Mesenchymal stem cell (in vitro differentiated cells and primary cell): ENCODE data around the gene SYT8.
A peak's percentile ranks its signal among the peaks of the same experiment; 100 is the strongest.

Experiments used
- DNase-seq: peaks from one replicate; pipeline ENCODE4 v3.0.0-alpha.2; 2013
- H2AFZ ChIP-seq: one replicate; pipeline ENCODE4 v1.6.1; 2013; ENCODE audit warnings: low read depth, mild to moderate bottlenecking, control low read depth, inconsistent platforms, low read length, moderate library complexity
- H2AK5ac ChIP-seq: 2 replicates; pipeline ENCODE4 v1.6.1; 2013; ENCODE audit warnings: low read length, moderate library complexity, mild to moderate bottlenecking, inconsistent platforms; ENCODE audit not compliant: severe bottlenecking
- H2BK120ac ChIP-seq: one replicate; pipeline ENCODE4 v1.6.1; 2013; ENCODE audit warnings: low read depth, mild to moderate bottlenecking, inconsistent platforms, low read length, moderate library complexity
- H2BK12ac ChIP-seq, 2 experiments: one replicate each; pipeline ENCODE4 v1.6.1; 2013; ENCODE audit warnings: inconsistent platforms in 2 of 2, low read length in 2 of 2, mild to moderate bottlenecking in 2 of 2, moderate library complexity in 2 of 2, control low read depth in 1 of 2
- H2BK15ac ChIP-seq: one replicate; pipeline ENCODE4 v1.6.1; 2013; ENCODE audit warnings: mild to moderate bottlenecking, low read depth, inconsistent platforms; ENCODE audit not compliant: poor library complexity, severe bottlenecking
- H2BK5ac ChIP-seq: 2 replicates; pipeline ENCODE4 v1.6.1; 2013; ENCODE audit warnings: low read depth, mild to moderate bottlenecking, low read length, control low read depth, inconsistent platforms; ENCODE audit not compliant: poor library complexity, severe bottlenecking
- H3K14ac ChIP-seq, 2 experiments: one replicate each; pipeline ENCODE4 v1.6.1; 2013; ENCODE audit warnings: inconsistent platforms in 2 of 2, low read length in 2 of 2, control low read depth in 1 of 2, mild to moderate bottlenecking in 1 of 2, moderate library complexity in 1 of 2
- H3K18ac ChIP-seq, 2 experiments: one replicate each; pipeline ENCODE4 v1.6.1; 2013; ENCODE audit warnings: inconsistent platforms in 2 of 2, low read length in 2 of 2, control low read depth in 1 of 2, low read depth in 1 of 2, mild to moderate bottlenecking in 1 of 2
- H3K23ac ChIP-seq, 2 experiments: one replicate each; pipeline ENCODE4 v1.6.1; 2013; ENCODE audit warnings: inconsistent platforms in 2 of 2, low read length in 2 of 2, mild to moderate bottlenecking in 2 of 2, moderate library complexity in 2 of 2, control low read depth in 1 of 2
- H3K27ac ChIP-seq: 2 replicates; pipeline ENCODE4 v1.5.1; 2013; ENCODE audit warnings: mild to moderate bottlenecking, moderate library complexity, low read length, control low read depth, inconsistent platforms; ENCODE audit not compliant: poor library complexity, severe bottlenecking
- H3K27me3 ChIP-seq, 2 experiments: 2 replicates each; pipeline versions ENCODE4 v1.6.1 to v1.7.0; 2013; ENCODE audit warnings: low read length in 2 of 2, mild to moderate bottlenecking in 2 of 2, moderate library complexity in 2 of 2, control low read depth in 1 of 2, inconsistent platforms in 1 of 2; ENCODE audit not compliant: control insufficient read depth in 1 of 2, insufficient read depth in 1 of 2
- H3K36me3 ChIP-seq, 2 experiments: 2 replicates each; pipeline versions ENCODE4 v1.6.1 to v1.7.0; 2013; ENCODE audit warnings: low read length in 2 of 2, control low read depth in 1 of 2, inconsistent platforms in 1 of 2, low read depth in 1 of 2, mild to moderate bottlenecking in 1 of 2; ENCODE audit not compliant: insufficient read depth in 2 of 2, control insufficient read depth in 1 of 2
- H3K4ac ChIP-seq, 2 experiments: one replicate each; pipeline ENCODE4 v1.6.1; 2013; ENCODE audit warnings: inconsistent platforms in 2 of 2, low read length in 2 of 2, mild to moderate bottlenecking in 2 of 2, moderate library complexity in 2 of 2, control low read depth in 1 of 2, low read depth in 1 of 2
- H3K4me1 ChIP-seq: 2 replicates; pipeline ENCODE4 v1.6.1; 2013; ENCODE audit warnings: low read depth, low read length, control low read depth; ENCODE audit not compliant: control insufficient read depth, insufficient read depth
- H3K4me2 ChIP-seq: 2 replicates; pipeline ENCODE4 v1.6.1; 2013; ENCODE audit warnings: low read length, mild to moderate bottlenecking, inconsistent platforms; ENCODE audit not compliant: poor library complexity, severe bottlenecking
- H3K4me3 ChIP-seq, 2 experiments: 2 replicates each; pipeline versions ENCODE4 v1.5.1 to v1.7.0; 2013; ENCODE audit warnings: low read length in 2 of 2, mild to moderate bottlenecking in 2 of 2, control low read depth in 1 of 2, low read depth in 1 of 2; ENCODE audit not compliant: insufficient read depth in 1 of 2
- H3K79me1 ChIP-seq: replicated peaks from 2 replicates; pipeline ENCODE4 v1.6.1; 2013; ENCODE audit warnings: mild to moderate bottlenecking, control low read depth, low read length, inconsistent platforms; ENCODE audit not compliant: poor library complexity, severe bottlenecking
- H3K9ac ChIP-seq: 2 replicates; pipeline ENCODE4 v1.7.0; 2013; ENCODE audit warnings: mild to moderate bottlenecking, low read length, moderate library complexity
- H3K9me3 ChIP-seq: 2 replicates; pipeline ENCODE4 v1.7.0; 2013; ENCODE audit warnings: mild to moderate bottlenecking, low read length; ENCODE audit not compliant: control insufficient read depth
- H4K8ac ChIP-seq: one replicate; pipeline ENCODE4 v1.6.1; 2013; ENCODE audit warnings: inconsistent platforms, mild to moderate bottlenecking, low read length, moderate library complexity
- H4K91ac ChIP-seq: one replicate; pipeline ENCODE4 v1.6.1; 2013; ENCODE audit warnings: mild to moderate bottlenecking, low read length, inconsistent platforms
- WGBS: methylation state at CpG from one replicate; pipeline ENCODE4 v1.1.7; 2013; ENCODE audit warnings: mixed read lengths; 5-methylcytosine and 5-hydroxymethylcytosine counted together

SYT8 gene

DNA sequence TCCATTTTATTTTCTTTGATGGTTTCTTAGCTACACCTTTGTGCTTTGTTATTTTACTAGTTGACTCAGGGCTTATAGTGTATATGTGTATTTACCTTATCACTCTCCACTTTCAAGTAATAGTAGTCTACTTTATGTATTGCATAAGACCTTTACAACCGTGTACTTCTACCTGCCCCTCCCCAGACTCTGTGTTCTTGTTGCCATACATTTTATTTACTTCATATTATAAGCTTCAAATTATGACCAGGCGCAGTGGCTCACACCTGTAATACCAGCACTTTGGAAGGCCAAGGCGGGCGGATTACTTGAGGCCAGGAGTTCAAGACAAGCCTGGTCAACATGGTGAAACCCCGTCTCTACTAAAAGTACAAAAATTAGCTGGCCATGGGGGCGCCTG lies 42.9 kb upstream of the SYT8 start:
- H3K9ac ChIP-seq, result no peak overlapping the region
- H3K36me3 ChIP-seq, result no peaks in the 10 kb centered on the region
- no peak overlapping the region for H3K4me2 ChIP-seq
- peaks cover 14 to 49% of the 10 kb centered on the region in 2 experiments for H3K27me3 ChIP-seq
- WGBS, result 95% methylated on average over 6 of the region's 6 CpGs
- H2BK120ac ChIP-seq, result no peak overlapping the region
- no peak for DNase-seq
- no peak overlapping the region for H3K14ac ChIP-seq
- H3K9me3 ChIP-seq, result no peaks in the 10 kb centered on the region
- no peak overlapping the region for H2BK5ac ChIP-seq
- H2AK5ac ChIP-seq, result no peak overlapping the region
- no peak overlapping the region for H2BK15ac ChIP-seq
- no peak overlapping the region for H4K8ac ChIP-seq
- H3K4ac ChIP-seq, result no peak overlapping the region
- H2BK12ac ChIP-seq, result no peak overlapping the region
- H3K27ac ChIP-seq, result no peak overlapping the region
- H3K79me1 ChIP-seq, result no peaks in the 10 kb centered on the region
- no peak overlapping the region for H3K23ac ChIP-seq
- H4K91ac ChIP-seq, result no peak overlapping the region
- H2AFZ ChIP-seq, result no peak overlapping the region
- H3K4me3 ChIP-seq, result no peak overlapping the region
- peaks cover 2% of the 10 kb centered on the region for H3K4me1 ChIP-seq
- no peak overlapping the region for H3K18ac ChIP-seq

DNA sequence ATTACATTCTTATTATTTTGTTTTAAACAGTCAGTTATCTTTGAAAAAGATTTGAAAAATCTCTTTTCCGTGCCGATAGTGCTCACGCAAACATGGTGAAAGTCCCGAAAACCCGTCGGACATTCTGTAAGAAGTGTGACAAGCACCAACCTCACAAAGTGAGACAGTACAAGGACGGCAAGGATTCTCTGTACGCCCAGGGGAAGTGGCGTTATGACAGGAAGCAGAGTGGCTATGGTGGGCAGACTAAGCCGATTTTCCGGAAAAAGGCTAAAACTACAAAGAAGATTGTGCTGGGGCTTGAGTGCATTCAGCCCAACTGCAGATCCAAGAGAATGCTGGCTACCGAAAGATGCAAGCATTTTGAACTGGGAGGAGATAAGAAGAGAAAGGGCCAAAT lies 42.3 kb upstream of the SYT8 start:
- Histone ChIP-seq H2AFZ (no peak overlapping the region), H4K91ac (no peak overlapping the region), H2BK5ac (no peak overlapping the region), H4K8ac (no peak overlapping the region), H3K4me1 (peaks cover 2% of the 10 kb centered on the region), H3K18ac (no peak overlapping the region), H2BK12ac (no peak overlapping the region), H3K36me3 (no peaks in the 10 kb centered on the region), H2BK120ac (no peak overlapping the region), H3K4me3 (no peak overlapping the region), H2AK5ac (no peak overlapping the region), H3K9me3 (no peaks in the 10 kb centered on the region), H3K27me3 (peaks cover 17 to 53% of the 10 kb centered on the region in 2 experiments), H3K9ac (no peak overlapping the region), H3K14ac (no peak overlapping the region), H2BK15ac (no peak overlapping the region), H3K4ac (no peak overlapping the region), H3K79me1 (no peaks in the 10 kb centered on the region), H3K23ac (no peak overlapping the region), H3K27ac (no peak overlapping the region), H3K4me2 (no peak overlapping the region)
- 94% methylated on average over 12 of the region's 12 CpGs for WGBS
- DNase-seq, result no peak

DNA sequence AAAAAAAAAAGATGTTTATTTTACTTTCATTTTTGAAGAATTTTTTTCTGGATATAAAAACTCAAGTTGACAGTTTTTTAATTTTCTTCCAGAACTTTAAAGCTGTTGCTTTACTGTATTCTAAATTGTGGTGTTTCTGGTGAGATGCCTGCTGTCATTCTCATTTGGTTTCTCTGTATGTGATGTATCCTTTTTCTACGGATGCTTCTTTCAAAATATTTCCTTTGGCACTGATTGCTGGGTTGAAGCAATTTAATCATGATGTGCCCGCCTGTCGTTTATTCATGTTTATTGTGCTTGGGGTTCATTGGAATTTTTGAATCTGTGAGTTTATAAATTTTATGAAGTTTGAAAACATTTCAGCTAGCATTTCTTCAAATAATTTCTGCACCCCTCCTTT lies 41.7 kb upstream of the SYT8 start:
- Histone ChIP-seq H3K4me2 (no peak overlapping the region), H2BK12ac (no peak overlapping the region), H2BK15ac (no peak overlapping the region), H3K18ac (no peak overlapping the region), H2BK5ac (no peak overlapping the region), H2AK5ac (no peak overlapping the region), H3K14ac (no peak overlapping the region), H3K9ac (no peak overlapping the region), H3K9me3 (no peaks in the 10 kb centered on the region), H2AFZ (no peak overlapping the region), H3K27me3 (peaks cover 21 to 57% of the 10 kb centered on the region in 2 experiments), H4K8ac (no peak overlapping the region), H4K91ac (no peak overlapping the region), H3K79me1 (no peaks in the 10 kb centered on the region), H3K23ac (no peak overlapping the region), H3K27ac (no peak overlapping the region), H2BK120ac (no peak overlapping the region), H3K36me3 (no peaks in the 10 kb centered on the region), H3K4ac (no peak overlapping the region), H3K4me3 (no peak overlapping the region), H3K4me1 (peaks cover 2% of the 10 kb centered on the region)
- 93% methylated on average over 3 of the region's 3 CpGs for WGBS
- DNase-seq, result no peak

DNA sequence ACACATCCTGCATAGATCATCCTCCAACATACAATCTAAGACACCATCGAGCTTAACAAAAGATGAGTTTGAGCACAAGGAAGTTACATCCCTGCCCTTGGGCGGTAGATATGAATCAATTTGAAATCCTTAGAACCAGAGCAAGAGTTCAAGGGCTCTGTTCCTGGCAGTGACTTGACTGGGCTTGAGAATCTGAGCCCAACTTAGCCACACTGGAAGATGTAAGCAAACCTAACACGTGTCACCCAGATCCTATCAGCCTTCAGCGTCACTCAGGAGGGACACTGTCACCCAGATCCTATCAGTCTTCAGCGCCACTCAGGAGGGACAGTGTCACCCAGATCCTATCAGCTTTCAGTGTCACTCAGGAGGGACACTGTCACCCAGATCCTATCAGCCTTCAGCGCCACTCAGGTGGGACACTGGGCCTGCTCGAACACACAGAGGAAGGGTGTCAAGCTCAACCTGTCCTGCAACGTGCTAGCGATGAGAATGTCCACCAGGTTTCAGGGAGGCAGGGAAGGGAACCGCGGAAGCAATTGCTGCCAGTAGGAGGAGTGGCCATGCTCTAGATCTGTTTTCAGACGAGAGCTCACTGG lies 38.3 kb upstream of the SYT8 start:
- Histone ChIP-seq H4K91ac (peak overlapping the region; percentile 82), H2AFZ (no peak overlapping the region), H2BK15ac (no peak overlapping the region), H3K9me3 (no peaks in the 10 kb centered on the region), H3K18ac (peak overlapping the region in 1 of 2 experiments; percentile 7), H3K4ac (no peak overlapping the region), H3K23ac (peak overlapping the region in 1 of 2 experiments; percentile 52), H3K9ac (no peak overlapping the region), H3K14ac (peak overlapping the region in 1 of 2 experiments; percentile 91), H3K36me3 (no peaks in the 10 kb centered on the region), H3K79me1 (no peaks in the 10 kb centered on the region), H3K27ac (no peak overlapping the region), H3K4me1 (peaks cover 2% of the 10 kb centered on the region), H2BK120ac (no peak overlapping the region), H2BK5ac (no peak overlapping the region), H2AK5ac (no peak overlapping the region), H4K8ac (no peak overlapping the region), H3K4me2 (no peak overlapping the region), H3K4me3 (no peak overlapping the region), H3K27me3 (peaks cover 21 to 57% of the 10 kb centered on the region in 2 experiments), H2BK12ac (no peak overlapping the region)
- DNase-seq, result no peak
- 71% methylated on average over 12 of the region's 12 CpGs for WGBS
